Activated gamma-delta T cell treated with Interleukin-2 at 50 U/mL for 16 hours (primary cell): ENCODE measurements around the gene CYTIP.

Source experiments
- DNase-seq: peaks from one replicate; pipeline ENCODE4 v3.0.0-alpha.2; 2020

The CYTIP gene

GRCh38 chr2:157460897-157461296, 17.0 kb upstream of the CYTIP start:
- DNase-seq = no peak

GRCh38 chr2:157460384-157460837, 16.5 kb upstream of the CYTIP start:
- DNase-seq = no peak

GRCh38 chr2:157459486-157459885, 15.6 kb upstream of the CYTIP start:
- no peak for DNase-seq

- no peak for DNase-seq
These were observed 3.9 kb upstream of the CYTIP start for GRCh38 chr2:157447741-157448140.

GRCh38 chr2:157447031-157447430, 3.1 kb upstream of the CYTIP start:
- DNase-seq = no peak

- no peak for DNase-seq
These were observed 752 bp upstream of the CYTIP start for GRCh38 chr2:157444641-157445040.

GRCh38 chr2:157443090-157443489, 799 bp downstream of the CYTIP start:
- no peak for DNase-seq

- no peak for DNase-seq
These were observed 1.3 kb downstream of the CYTIP start for GRCh38 chr2:157442636-157443035.

GRCh38 chr2:157442191-157442590, 1.7 kb downstream of the CYTIP start:
- no peak for DNase-seq

GRCh38 chr2:157441072-157441454, 2.8 kb downstream of the CYTIP start:
- peak; percentile 43 for DNase-seq

- DNase-seq = no peak
These were observed 3.4 kb downstream of the CYTIP start for GRCh38 chr2:157440404-157441071.

- DNase-seq = peak; percentile 30
These were observed 4.1 kb downstream of the CYTIP start for GRCh38 chr2:157439824-157440186.

GRCh38 chr2:157438863-157439823, 4.7 kb downstream of the CYTIP start:
- DNase-seq = no peak

GRCh38 chr2:157433394-157433793, 10.5 kb downstream of the CYTIP start:
- no peak for DNase-seq

GRCh38 chr2:157432475-157433106, 11.3 kb downstream of the CYTIP start:
- no peak for DNase-seq

GRCh38 chr2:157431176-157431575, 12.7 kb downstream of the CYTIP start:
- DNase-seq = no peak

- no peak for DNase-seq
These were observed 15.3 kb downstream of the CYTIP start for GRCh38 chr2:157428500-157429175.

- no peak for DNase-seq
These were observed 16.0 kb downstream of the CYTIP start for GRCh38 chr2:157427922-157428303.

GRCh38 chr2:157427003-157427921, 16.6 kb downstream of the CYTIP start:
- no peak for DNase-seq

- no peak for DNase-seq
These were observed 17.4 kb downstream of the CYTIP start for GRCh38 chr2:157426477-157426994.

GRCh38 chr2:157424374-157424773, 19.5 kb downstream of the CYTIP start:
- no peak for DNase-seq

- no peak for DNase-seq
These were observed 21.9 kb downstream of the CYTIP start for GRCh38 chr2:157421964-157422363.
